Panc1 (cell line): ENCODE measurements around the gene CLCN6. TPM values are rescaled to one million over a fixed set of nuclear protein-coding genes. Genes with fewer than 3 reads are reported as not detected.

Source experiments
- ATAC-seq: fragments of 200-7000 bp; cut with Tn5 transposase; 2 replicates; pipeline ENCODE4 v1.9.1; 2020; ENCODE audit warnings: mild to moderate bottlenecking, moderate library complexity
- BruUV-seq: library from RNA; stranded (reverse); fragments of 400-500 nt; replicated peaks from 2 replicates; lab custom pipeline; 2021; lab: Mats Ljungman, UMichigan
- CTCF ChIA-PET: fragments of 300-600 bp; sonication (Branson Sonifier 250); formaldehyde crosslinking; loops from one replicate; lab custom pipeline; 2022; ENCODE audit warnings: antibody characterized with exemption; lab: Charles Lee
- POLR2A ChIA-PET: fragments of 300-600 bp; sonication (Branson Sonifier 250); formaldehyde crosslinking; loops from one replicate; lab custom pipeline; 2022; ENCODE audit warnings: antibody characterized with exemption; lab: Charles Lee
- DNase-seq: peaks from one replicate; pipeline ENCODE4 v3.0.0-alpha.2; 2010; ENCODE audit warnings: low read depth, low spot score
- H3K27ac ChIP-seq: 2 replicates; pipeline ENCODE4 v1.5.1; 2011; ENCODE audit warnings: mild to moderate bottlenecking, low read length, inconsistent platforms
- H3K27me3 ChIP-seq: fragments of 200-500 bp; sonication (Bioruptor generic); 2 replicates; pipeline ENCODE4 v1.6.0; 2014; ENCODE audit warnings: low read length, inconsistent platforms; ENCODE audit not compliant: control insufficient read depth, insufficient read depth
- H3K36me3 ChIP-seq: fragments of 200-500 bp; sonication (Bioruptor generic); 2 replicates; pipeline ENCODE4 v1.5.1; 2014; ENCODE audit warnings: inconsistent platforms, mild to moderate bottlenecking, low read length, moderate library complexity; ENCODE audit not compliant: control insufficient read depth, insufficient read depth
- H3K4me1 ChIP-seq: 2 replicates; pipeline ENCODE4 v1.5.1; 2011; ENCODE audit warnings: inconsistent platforms, mild to moderate bottlenecking, low read length, moderate library complexity; ENCODE audit not compliant: control insufficient read depth, insufficient read depth
- H3K4me3 ChIP-seq, 2 experiments: 2 replicates each; pipeline ENCODE4 v1.5.1; 2011 to 2012; ENCODE audit warnings: low read depth in 2 of 2, low read length in 2 of 2, mild to moderate bottlenecking in 2 of 2, inconsistent platforms in 1 of 2, moderate library complexity in 1 of 2
- H3K9me3 ChIP-seq: fragments of 200-500 bp; sonication (Bioruptor generic); 2 replicates; pipeline ENCODE4 v1.5.1; 2014; ENCODE audit warnings: low read depth, mild to moderate bottlenecking, inconsistent platforms, low read length, moderate library complexity; ENCODE audit not compliant: control insufficient read depth, insufficient read depth
- POLR2AphosphoS5 ChIP-seq: IDR thresholded peaks from 2 replicates; pipeline ENCODE4 v1.6.1; 2012; ENCODE audit warnings: mild to moderate bottlenecking, low read depth, low read length, moderate library complexity
- SIN3A ChIP-seq: IDR thresholded peaks from 2 replicates; pipeline ENCODE4 v1.6.1; 2012; ENCODE audit warnings: low read depth, mild to moderate bottlenecking, low read length, moderate library complexity, borderline replicate concordance; ENCODE audit not compliant: insufficient read depth
- TCF7L2 ChIP-seq: IDR thresholded peaks from 2 replicates; pipeline ENCODE4 v1.6.1; 2011; ENCODE audit warnings: mild to moderate bottlenecking, low read depth, low read length, inconsistent platforms
- in situ Hi-C: cut with HindIII; loops from 2 replicates; pipeline ENCODE4 v1.10.0; 2016; ENCODE audit warnings: low sequenced_read_pairs, low pct_unique_long_range_greater_than_20kb
- intact Hi-C: fragments of 100-400 bp; cut with micrococcal nuclease; formaldehyde crosslinking; loops from one replicate; pipeline ENCODE4 v1.10.0; 2022; ENCODE audit not compliant: unreplicated experiment
- total RNA-seq: library from RNA; stranded (reverse); gene quantifications from one replicate; pipeline ENCODE4 v1.2.1, GENCODE V29; 2021; ENCODE audit not compliant: unreplicated experiment
- TF ChIP-seq, protein P1 (sequence below): fragments of 450-650 bp; IDR thresholded peaks from 2 replicates; pipeline ENCODE4 v1.5.1; 2017; ENCODE audit warnings: mild to moderate bottlenecking
- TF ChIP-seq, protein P2 (sequence below), 2 experiments: IDR thresholded peaks; 2 replicates each; pipeline ENCODE4 v1.6.1; 2011 to 2012; ENCODE audit warnings: low read depth in 2 of 2, control low read depth in 1 of 2, low read length in 1 of 2, mild to moderate bottlenecking in 1 of 2, moderate library complexity in 1 of 2; ENCODE audit not compliant: insufficient read depth in 1 of 2

CLCN6 gene
- total RNA-seq, 1 experiment from 2014 or later, result 23.6 TPM

DNA sequence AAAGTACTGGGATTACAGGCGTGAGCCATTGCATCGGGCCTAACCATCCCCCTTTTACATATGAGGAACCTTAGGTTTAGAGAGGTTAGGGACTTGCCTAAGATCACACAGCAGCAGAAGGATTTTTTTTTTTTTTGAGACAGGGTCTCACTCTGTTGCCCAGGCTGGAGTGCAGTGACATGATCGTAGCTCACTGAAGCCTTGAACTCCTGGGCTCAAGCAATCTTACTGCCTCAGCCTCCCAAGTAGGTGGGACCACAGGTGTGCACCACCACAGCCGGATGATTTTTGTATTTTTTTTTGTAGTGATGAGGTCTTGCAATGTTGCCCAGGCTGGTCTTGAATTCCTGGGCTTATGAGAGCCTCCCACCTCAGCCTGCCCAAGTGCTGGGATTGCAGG lies 46.2 kb upstream of the CLCN6 start:
- POLR2A ChIA-PET, result no interaction called here
- no peak for TF ChIP-seq TCF7L2
- TF ChIP-seq, protein P1, sequence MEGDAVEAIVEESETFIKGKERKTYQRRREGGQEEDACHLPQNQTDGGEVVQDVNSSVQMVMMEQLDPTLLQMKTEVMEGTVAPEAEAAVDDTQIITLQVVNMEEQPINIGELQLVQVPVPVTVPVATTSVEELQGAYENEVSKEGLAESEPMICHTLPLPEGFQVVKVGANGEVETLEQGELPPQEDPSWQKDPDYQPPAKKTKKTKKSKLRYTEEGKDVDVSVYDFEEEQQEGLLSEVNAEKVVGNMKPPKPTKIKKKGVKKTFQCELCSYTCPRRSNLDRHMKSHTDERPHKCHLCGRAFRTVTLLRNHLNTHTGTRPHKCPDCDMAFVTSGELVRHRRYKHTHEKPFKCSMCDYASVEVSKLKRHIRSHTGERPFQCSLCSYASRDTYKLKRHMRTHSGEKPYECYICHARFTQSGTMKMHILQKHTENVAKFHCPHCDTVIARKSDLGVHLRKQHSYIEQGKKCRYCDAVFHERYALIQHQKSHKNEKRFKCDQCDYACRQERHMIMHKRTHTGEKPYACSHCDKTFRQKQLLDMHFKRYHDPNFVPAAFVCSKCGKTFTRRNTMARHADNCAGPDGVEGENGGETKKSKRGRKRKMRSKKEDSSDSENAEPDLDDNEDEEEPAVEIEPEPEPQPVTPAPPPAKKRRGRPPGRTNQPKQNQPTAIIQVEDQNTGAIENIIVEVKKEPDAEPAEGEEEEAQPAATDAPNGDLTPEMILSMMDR, result no peak
- no peak for TF ChIP-seq POLR2AphosphoS5
- no peak for TF ChIP-seq SIN3A
- TF ChIP-seq, protein P2, sequence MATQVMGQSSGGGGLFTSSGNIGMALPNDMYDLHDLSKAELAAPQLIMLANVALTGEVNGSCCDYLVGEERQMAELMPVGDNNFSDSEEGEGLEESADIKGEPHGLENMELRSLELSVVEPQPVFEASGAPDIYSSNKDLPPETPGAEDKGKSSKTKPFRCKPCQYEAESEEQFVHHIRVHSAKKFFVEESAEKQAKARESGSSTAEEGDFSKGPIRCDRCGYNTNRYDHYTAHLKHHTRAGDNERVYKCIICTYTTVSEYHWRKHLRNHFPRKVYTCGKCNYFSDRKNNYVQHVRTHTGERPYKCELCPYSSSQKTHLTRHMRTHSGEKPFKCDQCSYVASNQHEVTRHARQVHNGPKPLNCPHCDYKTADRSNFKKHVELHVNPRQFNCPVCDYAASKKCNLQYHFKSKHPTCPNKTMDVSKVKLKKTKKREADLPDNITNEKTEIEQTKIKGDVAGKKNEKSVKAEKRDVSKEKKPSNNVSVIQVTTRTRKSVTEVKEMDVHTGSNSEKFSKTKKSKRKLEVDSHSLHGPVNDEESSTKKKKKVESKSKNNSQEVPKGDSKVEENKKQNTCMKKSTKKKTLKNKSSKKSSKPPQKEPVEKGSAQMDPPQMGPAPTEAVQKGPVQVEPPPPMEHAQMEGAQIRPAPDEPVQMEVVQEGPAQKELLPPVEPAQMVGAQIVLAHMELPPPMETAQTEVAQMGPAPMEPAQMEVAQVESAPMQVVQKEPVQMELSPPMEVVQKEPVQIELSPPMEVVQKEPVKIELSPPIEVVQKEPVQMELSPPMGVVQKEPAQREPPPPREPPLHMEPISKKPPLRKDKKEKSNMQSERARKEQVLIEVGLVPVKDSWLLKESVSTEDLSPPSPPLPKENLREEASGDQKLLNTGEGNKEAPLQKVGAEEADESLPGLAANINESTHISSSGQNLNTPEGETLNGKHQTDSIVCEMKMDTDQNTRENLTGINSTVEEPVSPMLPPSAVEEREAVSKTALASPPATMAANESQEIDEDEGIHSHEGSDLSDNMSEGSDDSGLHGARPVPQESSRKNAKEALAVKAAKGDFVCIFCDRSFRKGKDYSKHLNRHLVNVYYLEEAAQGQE (IDR thresholded peaks at IDR 0.05; ENCODE audit: insufficient read depth in 1 of 2, low read depth in 2 of 2, low read length in 1 of 2), result no peak
- no peaks in the 10 kb centered on the region for H3K27me3 ChIP-seq
- H3K4me1 ChIP-seq, result no peaks in the 10 kb centered on the region
- no TSS peak for BruUV-seq
- no peak for DNase-seq
- H3K4me3 ChIP-seq, result no peak overlapping the region
- H3K27ac ChIP-seq, result no peak overlapping the region
- no peaks in the 10 kb centered on the region for H3K9me3 ChIP-seq
- no peak for ATAC-seq
- CTCF ChIA-PET, result no interaction called here
- intact Hi-C loops (no loop called here), in situ Hi-C loops (no loop called here)
- H3K36me3 ChIP-seq, result no peaks in the 10 kb centered on the region

DNA sequence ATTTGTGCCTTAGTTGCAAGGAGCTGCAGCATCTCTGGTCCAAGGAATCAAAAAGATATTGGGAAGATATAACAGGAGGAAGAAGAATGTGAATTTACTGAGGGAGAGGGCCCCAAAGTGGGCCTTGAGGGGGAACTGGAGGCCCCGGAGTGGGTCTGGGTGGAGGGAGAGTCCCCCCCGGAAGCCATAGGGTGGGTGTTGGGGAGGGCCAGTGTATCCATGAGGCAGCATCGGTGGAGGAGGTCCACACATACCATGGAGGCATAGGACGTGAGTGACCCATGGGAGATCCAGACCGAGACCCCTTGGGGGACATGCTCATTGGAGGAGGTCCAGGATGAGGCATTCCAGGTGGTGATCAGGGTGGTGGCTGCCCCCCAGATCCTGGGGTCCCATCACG lies 44.7 kb upstream of the CLCN6 start:
- intact Hi-C loops (no loop called here), in situ Hi-C loops (no loop called here)
- H3K9me3 ChIP-seq, result no peaks in the 10 kb centered on the region
- BruUV-seq, result no TSS peak
- no peaks in the 10 kb centered on the region for H3K4me1 ChIP-seq
- no peaks in the 10 kb centered on the region for H3K27me3 ChIP-seq
- TF ChIP-seq, protein P2 (IDR thresholded peaks at IDR 0.05; ENCODE audit: insufficient read depth in 1 of 2, low read depth in 2 of 2, low read length in 1 of 2), result no peak
- TF ChIP-seq POLR2AphosphoS5 (no peak), TCF7L2 (no peak), SIN3A (no peak)
- TF ChIP-seq, protein P1, result no peak
- DNase-seq (no peak), ATAC-seq (no peak)
- no peak overlapping the region for H3K4me3 ChIP-seq
- no peaks in the 10 kb centered on the region for H3K36me3 ChIP-seq
- ChIA-PET CTCF (no interaction called here), POLR2A (no interaction called here)
- no peak overlapping the region for H3K27ac ChIP-seq
